ENCODE data around the gene TXNDC15.

Gene TXNDC15

DNA sequence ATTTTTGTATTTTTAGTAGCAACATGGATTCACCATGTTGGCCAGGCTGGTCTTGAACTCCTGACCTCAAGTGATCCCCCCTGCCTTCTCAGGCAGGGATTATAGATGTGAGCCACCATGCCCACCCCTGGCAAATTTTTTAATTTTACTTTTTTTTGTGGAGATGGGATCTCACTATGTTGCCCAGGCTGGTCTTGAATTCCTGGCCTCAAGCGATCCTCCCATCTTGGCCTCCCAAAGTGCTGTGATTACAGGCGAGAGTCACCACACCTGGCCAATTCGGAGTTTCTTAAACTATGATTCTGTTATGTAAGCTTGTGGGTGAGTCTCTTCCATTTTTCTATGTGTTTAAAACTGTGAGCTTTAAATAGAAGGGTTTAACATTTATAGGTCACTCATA, 58.3 kb downstream of the TXNDC15 start:
- no peak for DNase-seq

DNA sequence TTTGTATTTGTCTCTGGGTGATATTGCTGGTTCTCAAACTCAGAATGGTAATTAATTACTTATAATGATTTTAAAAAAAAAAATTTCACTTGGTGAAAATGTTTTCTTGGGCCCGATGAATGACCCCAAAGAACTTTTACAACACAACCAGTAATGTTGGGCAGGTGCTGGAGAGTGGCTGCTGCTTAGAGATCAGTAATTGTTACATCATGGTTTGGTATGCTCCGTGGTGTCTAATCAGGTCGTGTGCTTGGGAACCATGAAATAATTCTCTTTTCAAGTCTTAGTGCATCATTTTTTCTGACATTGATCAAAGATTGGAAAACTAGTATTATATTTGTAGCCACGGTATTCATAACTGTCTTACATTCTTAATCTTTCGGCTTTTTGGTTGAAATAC, 60.0 kb downstream of the TXNDC15 start:
- DNase-seq: no peak

DNA sequence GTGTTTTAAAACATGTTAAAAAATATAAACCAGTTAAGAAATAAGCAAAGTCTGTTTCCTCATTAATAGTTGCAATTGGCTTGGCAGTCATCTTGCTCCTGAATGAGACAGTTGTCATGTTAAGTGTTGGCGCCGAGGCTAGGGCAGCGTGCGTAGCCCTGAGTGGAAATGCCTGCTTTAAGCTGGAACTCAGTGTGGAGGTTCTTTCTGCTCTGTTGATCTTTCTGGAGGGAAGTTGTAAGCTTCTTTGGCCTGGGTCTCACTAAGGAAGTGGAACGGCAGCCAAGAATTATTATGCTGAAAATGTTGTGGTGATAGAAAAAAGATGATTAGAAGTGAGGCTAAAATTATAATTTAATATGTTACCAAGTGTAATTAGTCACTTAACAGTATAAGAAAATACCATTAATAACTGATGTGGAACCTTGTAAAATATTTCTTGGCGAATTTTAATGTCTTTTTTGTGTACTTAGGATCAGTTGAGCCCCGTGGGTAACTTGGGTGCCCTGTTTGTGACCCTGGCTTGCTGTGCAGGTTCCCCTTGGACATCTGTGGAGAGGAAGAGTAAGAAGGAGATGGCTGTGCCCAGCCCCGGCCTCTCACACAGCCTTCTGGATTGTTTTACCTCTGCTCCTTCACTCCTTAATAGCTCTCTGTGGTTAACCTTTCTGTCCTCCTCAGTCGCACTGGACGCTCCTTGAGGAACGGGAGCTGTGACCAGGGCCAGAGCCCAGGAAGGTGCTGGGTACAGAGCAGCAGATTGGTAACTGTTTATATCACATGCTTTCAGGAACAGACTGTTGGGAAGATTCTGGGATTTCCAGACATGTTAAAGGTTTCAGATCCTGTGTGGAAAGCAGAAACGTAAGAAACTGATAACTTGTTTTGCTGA, 61.8 kb downstream of the TXNDC15 start:
- no peak for DNase-seq

DNA sequence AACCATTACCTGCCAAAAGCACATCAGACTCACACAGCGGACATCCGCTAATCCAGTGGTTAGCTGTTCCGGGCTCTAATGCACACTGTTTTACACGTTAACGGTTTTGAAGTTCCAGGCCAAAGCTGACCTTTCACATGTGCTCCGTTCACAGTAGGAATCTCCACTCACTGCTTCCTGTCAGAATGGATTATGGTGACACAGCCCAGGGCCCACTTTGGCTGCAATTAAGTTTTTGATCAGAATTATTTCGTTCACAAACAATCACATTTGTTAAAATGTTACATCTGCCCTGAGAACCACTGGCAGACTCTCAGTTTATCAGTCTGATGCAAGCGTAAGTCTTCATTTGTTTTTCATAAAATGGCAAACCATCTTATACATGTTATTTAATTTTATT, 63.4 kb downstream of the TXNDC15 start:
- no peak for DNase-seq

DNA sequence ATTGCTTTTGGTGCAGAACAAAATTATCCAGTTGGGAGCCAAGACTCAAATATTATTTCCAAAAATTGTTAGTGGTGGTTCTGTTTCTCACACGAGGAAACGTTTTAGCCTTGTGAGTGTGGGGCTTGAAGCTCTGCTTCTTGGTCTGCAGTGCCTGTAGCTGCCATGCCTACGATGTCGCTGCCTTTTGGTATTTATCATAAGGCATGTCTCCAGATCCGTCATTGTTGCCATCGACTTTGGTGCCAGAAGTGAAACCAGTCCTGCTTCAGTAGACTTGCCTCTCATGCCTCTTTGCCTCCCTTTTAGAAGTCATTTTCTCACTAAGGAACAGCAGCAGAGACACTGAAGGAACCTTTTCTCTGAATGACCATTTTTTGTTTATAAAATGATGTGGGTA, 63.9 kb downstream of the TXNDC15 start:
- DNase-seq: no peak

DNA sequence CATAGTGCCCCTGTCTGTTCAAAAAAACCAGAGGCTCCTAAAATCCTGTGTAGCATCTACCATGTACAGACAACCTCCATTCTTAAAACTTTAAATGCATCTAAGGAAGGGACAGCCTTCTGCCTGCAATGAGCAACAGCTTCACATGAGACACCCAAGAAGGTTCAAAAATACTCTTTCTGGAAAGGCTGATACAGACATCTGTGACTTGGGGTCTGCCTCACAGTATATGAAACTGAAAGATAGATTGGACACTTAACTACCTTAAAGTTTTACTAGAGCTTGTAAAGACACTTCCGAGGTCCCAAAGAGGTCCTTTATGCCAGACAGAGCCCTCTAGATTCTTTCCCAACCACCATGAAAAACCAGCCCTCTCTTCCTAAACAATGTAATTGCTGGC, 65.3 kb downstream of the TXNDC15 start:
- no peak for DNase-seq

DNA sequence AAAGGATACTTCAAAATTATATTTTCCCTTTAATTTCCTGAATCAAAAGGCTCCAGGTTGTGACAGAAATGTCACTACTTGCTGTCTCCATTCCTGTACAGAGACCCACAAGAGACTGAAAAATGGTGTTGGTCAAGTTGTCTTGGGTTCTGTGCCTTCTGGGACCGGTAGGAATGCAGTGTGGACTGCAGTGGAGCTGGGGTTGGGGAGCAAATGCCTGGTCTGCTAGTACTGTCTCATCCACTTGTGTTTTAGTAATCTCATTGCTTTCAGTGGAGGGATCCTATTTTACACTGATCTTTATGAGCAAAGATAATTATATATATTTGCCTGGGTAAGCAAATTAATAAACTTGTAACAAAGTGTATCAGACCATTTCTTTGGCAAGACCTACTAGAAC, 69.4 kb downstream of the TXNDC15 start:
- DNase-seq: no peak

DNA sequence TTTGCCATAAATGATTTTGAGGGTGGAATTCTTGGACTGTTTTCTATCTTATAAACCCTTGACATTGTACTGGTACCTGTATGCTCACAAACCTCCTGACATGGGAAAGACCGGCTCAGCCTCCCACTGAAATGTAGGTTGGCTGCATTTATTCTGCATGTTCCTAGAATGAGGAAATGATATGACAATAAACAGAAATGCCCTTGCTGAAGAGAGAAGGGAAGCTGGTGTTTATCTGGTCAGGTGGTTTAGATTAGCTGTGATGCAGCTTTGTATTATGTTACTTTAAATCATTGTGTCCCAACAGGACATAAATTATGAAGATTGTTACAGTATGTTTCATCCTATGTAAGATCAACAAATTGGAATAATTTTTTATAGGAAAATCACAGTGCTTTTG, 70.5 kb downstream of the TXNDC15 start:
- DNase-seq: no peak

DNA sequence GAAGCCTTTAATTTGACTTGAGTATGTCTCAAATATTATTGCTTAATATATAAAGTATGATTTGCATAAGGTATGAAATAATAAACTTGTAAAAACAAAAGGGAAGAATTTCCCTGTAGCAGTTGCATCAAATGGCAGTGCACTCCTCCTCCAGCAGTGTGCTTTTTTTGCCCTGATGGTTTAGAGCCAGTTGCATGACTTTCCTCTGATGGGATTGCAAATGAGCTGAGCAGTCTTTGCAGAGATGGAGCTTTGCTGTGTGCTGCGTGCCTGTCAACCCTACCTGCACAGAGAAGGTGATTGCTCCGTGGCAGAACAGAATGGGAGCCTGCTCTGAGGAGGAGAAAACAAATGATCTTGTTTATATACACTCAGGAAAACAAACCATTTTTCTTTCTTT, 70.9 kb downstream of the TXNDC15 start:
- no peak for DNase-seq

DNA sequence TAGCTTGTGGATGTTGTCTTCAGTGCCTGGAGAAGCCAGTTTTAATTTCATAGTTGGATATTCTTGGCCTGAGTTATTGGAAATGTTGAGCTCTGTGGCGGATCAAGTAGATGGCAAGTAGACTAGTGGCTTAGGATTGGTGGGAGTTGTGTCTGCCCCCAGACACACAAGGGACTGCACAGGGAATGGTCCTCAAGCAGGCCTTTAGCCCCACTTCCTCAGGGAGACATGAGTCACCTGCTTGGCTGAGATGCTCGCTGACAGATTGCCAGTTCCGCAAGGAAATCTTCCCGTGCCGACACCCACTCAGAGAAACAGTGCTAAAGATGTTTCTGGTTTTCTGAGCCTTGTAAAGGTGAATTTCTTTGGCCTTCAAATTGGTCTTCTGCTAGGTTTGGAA, 74.7 kb downstream of the TXNDC15 start:
- DNase-seq: peak; percentile 23

DNA sequence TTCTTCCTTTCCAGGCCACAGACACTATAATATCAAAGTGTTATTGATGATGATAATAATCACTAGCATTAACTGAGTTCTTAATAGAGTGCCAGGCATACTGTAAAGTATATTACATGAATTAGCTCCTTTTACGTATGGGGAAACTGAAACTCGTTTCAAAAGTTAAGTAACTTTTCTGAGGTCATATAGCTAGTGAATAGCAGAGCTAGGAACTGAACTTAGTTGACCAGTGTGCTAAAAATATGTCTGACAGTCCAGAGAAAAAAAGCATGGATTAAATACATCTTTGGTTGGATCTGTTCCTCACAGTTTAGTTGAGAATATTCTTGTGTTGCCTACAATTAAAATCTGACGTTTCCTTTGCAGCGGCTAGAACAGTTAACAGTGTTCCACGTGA, 75.1 kb downstream of the TXNDC15 start:
- DNase-seq: no peak

Measured in fibroblast of upper back skin (primary cell).